Heart left ventricle (tissue), 13 donors: ENCODE results near the gene ATP2C1.

ENCODE experiments used
- CTCF ChIP-seq, 12 donors: fragments of 200-600 bp; sonication (generic) in 4 of 12; IDR thresholded peaks; one replicate each; pipeline versions ENCODE4 v1.5.0 to v1.8.0; 2018 to 2022; ENCODE audit warnings: antibody characterized with exemption in 12 of 12, mild to moderate bottlenecking in 5 of 12
- POLR2A ChIP-seq, 2 donors: fragments of 450-650 bp; IDR thresholded peaks; one replicate each; pipeline ENCODE4 v1.6.1; 2017; ENCODE audit warnings: antibody characterized with exemption in 2 of 2, mild to moderate bottlenecking in 2 of 2, moderate library complexity in 2 of 2
- donor health status: ischemic (EF 13 %, LVEDD 7.1; RV severe dilation, severe dysfunction).
- donor health status: DM: no; HTN: yes; CAD: no.
- donor health status: DM: no; HTN: no; CAD: no.
- donor health status: ischemic (EF 25% LVEDD 6.9; RV normal size, moderate dysfunction).
- donor health status: ischemic (EF 25% LVEDD 5.7; RV mildly dilated, moderate dysfunction).
- donor health status: ischemic (EF 35%, LVEDD 5.7; RV mildly dilated, moderate dysfunction).
- donor health status: nonischemic (EF 11% LVEDD 7.7; RV severe dilation, severe dysfunction).
- donor health status: DM: yes; HTN: yes; CAD: no.
- donor health status: PGD.
- donor health status: ischemic (EF 29% LVEDD 5.4; RV normal size, mild dysfunction).
- donor health status: nonischemic (EF 23%, LVEDD 6.1; RV moderate dilation, normal function).

- TF ChIP-seq CTCF (IDR thresholded peaks at IDR 0.05) (no peak), POLR2A (IDR thresholded peaks at IDR 0.05) (no peak)
Observed at GRCh38 chr3:130865489-130865888, 28.4 kb upstream of the ATP2C1 start.
